22Rv1 (cell line): ENCODE data around the gene PDP2.

ENCODE experiments used
- H3K27ac ChIP-seq: fragments of 450-650 bp; 2 replicates; pipeline ENCODE4 v1.5.1; 2017
- CTCF ChIP-seq: fragments of 450-650 bp; IDR thresholded peaks from 2 replicates; pipeline ENCODE4 v1.5.1; 2017; ENCODE audit warnings: mild to moderate bottlenecking
- ZFX ChIP-seq: fragments of 450-650 bp; IDR thresholded peaks from 2 replicates; pipeline ENCODE4 v1.6.1; 2017; ENCODE audit warnings: antibody characterized with exemption, borderline replicate concordance

The PDP2 gene

GRCh38 chr16:66842765-66843164, 37.5 kb upstream of the PDP2 start:
- H3K27ac ChIP-seq, result no peak overlapping the region
- no peak for TF ChIP-seq ZFX
- no peak for TF ChIP-seq CTCF

- H3K27ac ChIP-seq, result no peak overlapping the region
- no peak for TF ChIP-seq ZFX
These were observed 37.1 kb upstream of the PDP2 start for GRCh38 chr16:66843191-66843590.

- TF ChIP-seq ZFX (no peak), CTCF (no peak)
- no peak overlapping the region for H3K27ac ChIP-seq
These were observed 36.3 kb upstream of the PDP2 start for GRCh38 chr16:66844009-66844341.

- no peak within 1 kb of the TSS for H3K27ac ChIP-seq
- TF ChIP-seq ZFX (no peak), CTCF (no peak)
These were observed 35.8 kb upstream of the PDP2 start, which contains the start of gene CA7 for GRCh38 chr16:66844342-66845079. TSS of gene CA7 (plus strand) at chr16:66844414. CDS start at chr16:66844488, 74 bp downstream.

GRCh38 chr16:66845080-66845410, 35.3 kb upstream of the PDP2 start:
- TF ChIP-seq ZFX (no peak), CTCF (no peak)
- H3K27ac ChIP-seq, result no peak overlapping the region

- H3K27ac ChIP-seq, result no peak overlapping the region
- TF ChIP-seq CTCF, result no peak
- TF ChIP-seq ZFX, result no peak
These were observed 34.5 kb upstream of the PDP2 start for GRCh38 chr16:66845791-66846221.

GRCh38 chr16:66846266-66846665, 34.0 kb upstream of the PDP2 start:
- TF ChIP-seq ZFX (no peak), CTCF (no peak)
- H3K27ac ChIP-seq, result no peak overlapping the region

GRCh38 chr16:66846831-66847230, 33.5 kb upstream of the PDP2 start:
- no peak overlapping the region for H3K27ac ChIP-seq
- no peak for TF ChIP-seq CTCF
- no peak for TF ChIP-seq ZFX
